Glomerular visceral epithelial cell (primary cell): Measurements from ENCODE around the gene RASEF.

ENCODE experiments used
- DNase-seq: peaks from one replicate; pipeline ENCODE4 v3.0.0-alpha.2; 2016; ENCODE audit errors: extremely low spot score

RASEF gene

GRCh38 chr9:83012922-83013838, 49.8 kb downstream of the RASEF start:
- DNase-seq = no peak

DNA sequence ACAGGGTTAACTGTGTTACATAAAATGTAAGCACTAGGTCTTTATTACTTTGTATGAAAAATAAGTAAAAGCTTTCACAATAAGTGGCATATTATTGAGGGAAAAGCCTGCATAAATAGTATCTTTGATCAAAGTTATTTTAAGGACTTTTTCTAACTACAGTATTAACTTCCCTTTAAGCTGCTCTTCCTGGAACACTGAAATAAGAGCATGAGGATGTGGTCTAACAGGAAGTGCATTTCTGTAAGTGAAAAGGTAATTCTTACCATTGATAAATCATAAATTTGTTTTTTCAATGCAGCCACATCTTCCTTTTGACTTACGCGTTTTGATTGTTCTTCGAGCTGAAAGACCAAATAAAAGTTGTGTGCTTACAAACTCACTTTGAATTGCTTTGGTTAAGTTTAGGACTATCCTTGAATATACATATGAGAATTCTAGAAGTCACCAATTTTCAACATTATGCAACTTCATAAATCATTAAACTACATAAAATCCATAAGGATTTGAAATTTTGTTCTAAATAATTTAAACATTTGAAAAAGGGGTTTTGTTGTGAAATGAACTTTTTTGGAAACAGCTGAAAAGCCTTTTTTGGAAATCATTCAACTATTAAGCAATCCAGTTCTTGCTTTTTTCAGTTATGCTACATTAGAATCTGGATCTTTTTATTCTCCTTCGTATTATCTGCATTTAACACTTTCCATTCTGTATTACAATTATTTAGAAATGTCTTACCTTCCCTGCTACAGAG, 50.6 kb downstream of the RASEF start:
- no peak for DNase-seq

DNA sequence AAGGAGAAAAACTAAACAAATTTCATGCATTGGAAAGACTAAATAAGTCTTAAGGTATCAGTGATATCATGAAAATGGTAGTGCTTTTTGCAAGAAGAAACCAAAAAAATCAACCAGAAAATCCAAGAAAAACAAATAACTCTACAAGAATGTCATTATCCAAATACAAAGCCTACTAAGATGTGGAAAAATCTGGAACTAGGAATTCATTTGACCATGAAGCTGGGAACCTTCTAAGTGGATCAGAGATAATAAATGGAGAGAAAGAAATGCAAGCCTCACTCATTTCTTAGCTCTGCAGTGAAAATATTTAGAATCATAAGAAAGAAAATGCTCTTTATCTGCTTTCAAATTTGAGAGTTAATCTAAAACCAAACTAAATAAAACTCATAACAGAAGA, 51.3 kb downstream of the RASEF start:
- no peak for DNase-seq

GRCh38 chr9:83007521-83008300, 55.2 kb downstream of the RASEF start:
- no peak for DNase-seq

DNA sequence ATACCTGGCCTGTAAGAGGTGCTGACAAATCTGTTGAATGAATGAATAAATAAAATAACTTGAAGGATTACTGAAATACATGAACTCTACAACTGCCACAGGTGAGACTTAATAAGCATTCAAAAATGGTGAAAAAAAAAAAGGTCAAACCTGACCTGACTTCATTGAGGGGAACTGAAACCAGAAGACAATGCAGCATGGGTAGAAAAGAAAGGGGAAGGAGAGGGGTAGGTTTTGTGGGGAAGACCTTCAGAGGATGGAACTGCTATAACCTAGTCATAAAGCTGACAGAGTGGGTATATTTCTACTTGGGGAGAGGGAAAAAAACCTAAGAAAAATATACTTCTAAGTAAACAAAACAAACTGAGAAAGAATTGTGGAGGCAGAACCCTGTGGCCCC, 56.6 kb downstream of the RASEF start:
- DNase-seq = no peak

- no peak for DNase-seq
Measured at GRCh38 chr9:83005963-83006362, 57.0 kb downstream of the RASEF start.

DNA sequence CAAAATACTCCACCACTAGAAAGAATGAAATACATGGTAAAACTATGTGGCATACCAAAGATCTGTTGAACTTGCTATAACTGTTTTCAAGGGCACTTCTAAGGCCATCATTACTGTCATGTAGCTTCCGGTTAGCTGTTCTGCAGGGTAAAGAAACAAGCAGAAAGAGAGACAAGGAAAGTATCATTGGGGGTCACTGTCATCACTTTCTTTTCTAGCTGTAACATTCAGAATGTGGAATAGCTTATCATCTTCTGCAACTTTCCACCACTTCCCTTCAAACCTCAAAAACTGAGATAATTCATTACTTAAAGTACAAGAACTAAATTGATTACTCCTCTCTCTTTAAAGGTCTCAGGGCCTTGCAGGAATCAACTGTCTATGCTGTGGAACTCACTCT, 57.6 kb downstream of the RASEF start:
- no peak for DNase-seq

GRCh38 chr9:83002329-83002728, 60.6 kb downstream of the RASEF start:
- DNase-seq = no peak

GRCh38 chr9:83000765-83001164, 62.2 kb downstream of the RASEF start:
- no peak for DNase-seq

GRCh38 chr9:82998409-82998808, 64.5 kb downstream of the RASEF start:
- DNase-seq = no peak

GRCh38 chr9:82997476-82998140, 65.3 kb downstream of the RASEF start:
- no peak for DNase-seq

GRCh38 chr9:82996941-82997340, 66.0 kb downstream of the RASEF start:
- DNase-seq = no peak

- no peak for DNase-seq
Measured at GRCh38 chr9:82993856-82994605, 68.9 kb downstream of the RASEF start.

DNA sequence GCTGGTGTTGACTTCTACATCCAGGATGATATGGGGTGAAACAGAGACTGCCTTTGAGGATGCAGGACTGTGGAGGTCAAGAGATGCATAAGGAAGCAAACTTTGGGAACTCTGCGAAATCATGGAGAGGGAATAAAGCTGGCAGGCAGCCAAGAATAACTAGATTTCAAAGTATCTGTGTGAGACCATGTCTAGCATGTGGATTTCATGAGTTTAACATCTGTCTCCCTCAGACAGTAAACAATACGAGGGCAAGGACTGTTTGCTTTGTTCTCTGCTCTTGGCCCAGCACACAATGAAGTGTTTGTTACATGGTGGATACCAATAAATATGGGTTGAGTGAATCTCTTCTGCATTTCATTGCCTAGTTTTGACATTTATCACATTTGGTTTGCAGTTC, 71.3 kb downstream of the RASEF start:
- no peak for DNase-seq

DNA sequence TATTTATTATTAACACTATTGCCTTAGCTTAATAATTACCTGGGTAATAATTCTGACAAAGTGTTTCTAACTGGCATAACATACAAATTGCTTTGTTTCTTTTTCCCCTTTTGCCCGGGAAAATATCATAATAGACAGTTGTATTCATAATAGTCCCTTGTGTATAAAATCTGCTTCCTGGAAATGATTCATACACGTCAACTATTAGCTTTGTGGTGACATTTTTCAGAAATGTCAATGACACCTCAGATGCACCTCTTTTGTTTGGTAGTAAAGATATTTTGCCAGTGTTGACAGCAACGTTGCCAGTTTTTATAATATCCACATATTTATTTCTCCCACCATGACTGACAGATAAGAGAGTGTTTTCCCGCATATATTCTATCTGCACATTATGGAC, 73.0 kb downstream of the RASEF start:
- no peak for DNase-seq

- no peak for DNase-seq
Measured at GRCh38 chr9:82988488-82988887, 74.5 kb downstream of the RASEF start.

DNA sequence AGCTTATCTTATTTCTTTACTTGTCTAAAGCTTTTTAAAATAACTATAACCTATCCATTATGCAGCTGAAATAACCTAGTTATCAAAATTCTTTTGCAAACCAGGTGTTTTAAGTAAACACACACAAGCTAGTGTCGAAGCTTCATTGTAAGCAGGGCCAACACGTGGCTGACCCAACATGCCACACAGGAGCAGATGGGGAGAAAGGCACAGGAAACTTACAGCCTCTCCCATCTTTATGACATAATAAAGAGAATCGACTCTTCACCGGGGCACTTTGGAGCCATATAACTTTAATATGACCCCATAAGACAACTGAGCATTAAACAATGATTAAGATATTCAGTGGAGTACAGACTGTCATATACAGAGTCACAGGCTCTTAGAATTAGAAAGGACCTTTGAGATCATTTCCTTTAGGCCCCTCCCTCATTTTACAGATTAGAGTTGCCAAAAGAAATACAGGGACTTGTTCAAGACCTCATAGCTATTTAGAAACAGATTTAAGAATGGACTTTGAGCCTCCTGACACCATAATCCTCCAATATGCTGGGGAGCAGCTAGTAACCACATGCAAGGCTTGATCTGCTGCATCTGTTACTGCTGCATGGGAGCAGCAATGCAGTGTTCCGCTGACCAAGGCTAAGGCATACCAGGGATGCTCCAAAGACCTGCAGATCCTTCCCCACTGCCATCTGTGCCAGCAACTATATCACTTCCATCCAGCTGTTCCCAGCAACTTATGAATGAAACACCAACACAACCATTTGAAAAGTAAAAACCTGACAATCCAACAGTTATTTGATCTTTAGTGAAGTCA, 75.4 kb downstream of the RASEF start:
- DNase-seq = no peak

GRCh38 chr9:82981552-82981951, 81.4 kb downstream of the RASEF start:
- DNase-seq = no peak

- no peak for DNase-seq
Measured at GRCh38 chr9:82975176-82975575, 87.8 kb downstream of the RASEF start.

DNA sequence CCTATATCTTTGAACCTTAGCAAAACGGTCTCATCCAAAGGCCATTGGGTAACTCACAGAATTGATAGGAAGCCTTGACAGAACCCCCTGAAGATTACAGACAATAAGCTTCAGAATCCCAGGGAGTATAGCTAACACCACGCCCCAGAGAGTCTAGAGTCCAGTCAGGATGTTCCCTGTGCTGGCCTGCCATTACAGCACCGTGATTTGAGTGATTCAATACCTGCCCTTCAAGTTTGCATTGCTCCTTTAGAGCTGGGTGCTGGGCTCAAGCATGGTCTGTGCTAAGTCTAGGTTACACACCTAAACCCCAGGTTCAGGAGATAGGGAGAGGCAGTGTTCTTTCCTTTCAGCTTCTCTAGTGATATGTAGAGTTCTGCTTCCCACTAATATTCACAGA, 90.5 kb downstream of the RASEF start:
- DNase-seq = no peak
